Pancreas (tissue), 10 donors: ENCODE measurements around the gene PHF2. TPM values are rescaled to one million over a fixed set of nuclear protein-coding genes. Genes with fewer than 3 reads are reported as not detected.

Experiments used
- ATAC-seq, 4 donors: fragments of 200-7000 bp; cut with Tn5 transposase; one replicate each; pipeline versions ENCODE4 v1.8.0 to v1.9.1; 2020; ENCODE audit warnings: mild to moderate bottlenecking in 4 of 4, moderate library complexity in 4 of 4
- DNase-seq, 6 donors: peaks; one replicate each; pipeline ENCODE4 v3.0.0-alpha.2; 2020
- FAIRE-seq: peaks from 2 replicates; lab custom pipeline; 2012; peaks lifted over from hg19 to GRCh38; lab: Jason Lieb, UNC
- H3K27ac ChIP-seq, 4 donors: fragments of 200-600 bp; sonication (generic); 1 replicate in 3 of 4; 2 replicates in 1 of 4; pipeline versions ENCODE4 v1.5.0 to v1.8.0; 2020
- H3K27me3 ChIP-seq, 4 donors: fragments of 200-600 bp; one replicate each; pipeline ENCODE4 v1.8.0; 2021
- H3K36me3 ChIP-seq, 3 donors: fragments of 200-600 bp; sonication (generic) in 1 of 3; one replicate each; pipeline versions ENCODE4 v1.5.0 to v1.8.0; 2020 to 2021
- H3K4me1 ChIP-seq, 3 donors: fragments of 200-600 bp; one replicate each; pipeline ENCODE4 v1.8.0; 2021
- H3K4me3 ChIP-seq, 4 donors: fragments of 200-600 bp; sonication (generic) in 2 of 4; one replicate each; pipeline versions ENCODE4 v1.5.0 to v1.8.0; 2020 to 2021
- H3K9me3 ChIP-seq, 4 donors: fragments of 200-600 bp; one replicate each; pipeline ENCODE4 v1.8.0; 2021
- CTCF ChIP-seq, 4 donors: fragments of 200-600 bp; sonication (generic) in 3 of 4; IDR thresholded peaks; one replicate each; pipeline versions ENCODE4 v1.5.0 to v1.8.0; 2021; ENCODE audit warnings: antibody characterized with exemption in 4 of 4
- WGBS, 2 donors: extraction: QIAGEN DNeasy Blood & Tissue Kit; methylation state at CpG; one replicate each; pipeline ENCODE4 v1.1.7; 2013; 5-methylcytosine and 5-hydroxymethylcytosine counted together
- intact Hi-C, 3 donors: fragments of 100-400 bp; cut with DNase I; formaldehyde crosslinking; loops; one replicate each; pipeline versions ENCODE4 v1.11.1 to v1.14.2; 2022
- polyA plus RNA-seq, 2 donors: library from polyadenylated mRNA; stranded (reverse); fragments of 200-250 nt; gene quantifications; one replicate each; pipeline ENCODE4 v1.2.3, GENCODE V29; 2013
- total RNA-seq, 6 donors: library from RNA; stranded (reverse); fragmentation: NEBNext Ultra II Directional in 4 of 6; extraction: Animal tissue kit (Norgen Biotek cat#: 25700) in 4 of 6; gene quantifications; one replicate each; pipeline versions ENCODE4 v1.2.1 to v1.2.4, GENCODE V29; 2021 to 2023
- donor health status: healthy with polysubstance abuse.
- donor health status: DM: no; HTN: no; CAD: no; lungs with moderate emphysema.
- donor health status: DM: no; HTN: no; CAD: no.
- donor health status: control.
- donor health status: control.
- donor health status: Bipolar disorder and iron deficiency.
- donor health status: DM: yes; HTN: yes; CAD: no.
- donor health status: DM: no; HTN: no; CAD: no.
- donor health status: DM: no; HTN: no; CAD: no.
- donor health status: DM: yes; HTN: yes; CAD: no.

PHF2 gene
- total and polyA plus RNA-seq, 8 donors: 10.8 to 24.8 (median 12.7) TPM

GRCh38 chr9:93633492-93634221 lies 57.3 kb downstream of the PHF2 start:
- Histone ChIP-seq H3K9me3 (no peaks in the 10 kb centered on the region), H3K4me3 (no peak overlapping the region), H3K36me3 (peaks cover 4 to 27% (median 8%) of the 10 kb centered on the region in 3 donors), H3K27me3 (no peaks in the 10 kb centered on the region), H3K4me1 (no peaks in the 10 kb centered on the region), H3K27ac (no peak overlapping the region)
- DNase-seq (peak in 1 of 6 donors; percentile 6), ATAC-seq (no peak), FAIRE-seq (no peak)
- TF ChIP-seq CTCF (IDR thresholded peaks at IDR 0.05): no peak
- intact Hi-C loops: no loop called here
- WGBS, 2 donors: 87 to 88% methylated on average over 19 of the region's 19 CpGs

- peak in 1 of 6 donors; percentile 6 for DNase-seq
- Histone ChIP-seq H3K4me1 (no peaks in the 10 kb centered on the region), H3K4me3 (no peak overlapping the region), H3K36me3 (peaks cover 6 to 34% (median 8%) of the 10 kb centered on the region in 3 donors), H3K27ac (no peak overlapping the region), H3K9me3 (no peaks in the 10 kb centered on the region), H3K27me3 (no peaks in the 10 kb centered on the region)
- no peak for ATAC-seq
- FAIRE-seq: no peak
- intact Hi-C loops: no loop called here
- 76 to 82% methylated on average over 10 of the region's 10 CpGs for WGBS, 2 donors
- no peak for TF ChIP-seq CTCF (IDR thresholded peaks at IDR 0.05)
Measured at GRCh38 chr9:93634311-93635185, 58.2 kb downstream of the PHF2 start.

- no peak for TF ChIP-seq CTCF (IDR thresholded peaks at IDR 0.05)
- H3K27me3 ChIP-seq: no peaks in the 10 kb centered on the region
- ATAC-seq: no peak
- no peak for FAIRE-seq
- intact Hi-C loops: no loop called here
- 92 to 93% methylated on average over 13 of the region's 13 CpGs for WGBS, 2 donors
- no peak overlapping the region for H3K4me3 ChIP-seq
- peaks cover 7 to 40% (median 8%) of the 10 kb centered on the region in 3 donors for H3K36me3 ChIP-seq
- H3K4me1 ChIP-seq: no peaks in the 10 kb centered on the region
- no peak overlapping the region for H3K27ac ChIP-seq
- peak in 2 of 6 donors; percentile 6 to 49 for DNase-seq
- no peaks in the 10 kb centered on the region for H3K9me3 ChIP-seq
Measured at GRCh38 chr9:93635186-93636107, 59.1 kb downstream of the PHF2 start.

GRCh38 chr9:93636172-93636661 lies 59.8 kb downstream of the PHF2 start:
- intact Hi-C loops: no loop called here
- WGBS, 2 donors: 97% methylated on average over 15 of the region's 15 CpGs
- FAIRE-seq: no peak
- Histone ChIP-seq H3K36me3 (peaks cover 7 to 40% (median 8%) of the 10 kb centered on the region in 3 donors), H3K9me3 (no peaks in the 10 kb centered on the region), H3K27ac (no peak overlapping the region), H3K27me3 (no peaks in the 10 kb centered on the region), H3K4me3 (no peak overlapping the region), H3K4me1 (no peaks in the 10 kb centered on the region)
- DNase-seq: peak in 3 of 6 donors; percentile 2 to 38 (median 6)
- no peak for ATAC-seq
- no peak for TF ChIP-seq CTCF (IDR thresholded peaks at IDR 0.05)
